ENCODE data around the gene MYO1D.

Gene MYO1D

DNA sequence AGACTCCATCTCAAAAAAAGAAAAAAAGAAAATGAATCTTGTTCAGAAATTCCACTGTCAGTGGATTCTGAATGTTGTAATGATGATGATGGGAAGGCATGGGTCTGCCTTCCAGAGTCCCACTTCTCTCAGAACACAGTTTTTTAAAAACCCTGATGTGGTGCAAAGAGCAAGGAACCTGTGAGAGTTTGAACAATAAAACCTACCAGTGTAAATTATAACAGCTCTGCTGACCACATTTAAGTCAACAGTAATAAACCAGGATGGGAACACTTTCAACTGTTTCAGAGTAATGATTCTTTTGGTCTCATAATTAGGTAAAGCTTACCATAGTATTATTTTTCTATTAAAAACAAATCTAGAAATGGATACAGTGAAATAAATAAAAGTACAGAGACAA is 99.0 kb downstream of the MYO1D start:
- DNase-seq (ENCODE audit: low read depth in 2 of 2) = no peak
- H3K4me3 ChIP-seq (replicated peaks in 1 of 2; ENCODE audit: low read depth in 2 of 2, low read length in 2 of 2) = no peak overlapping the region
- TF ChIP-seq, protein P1, sequence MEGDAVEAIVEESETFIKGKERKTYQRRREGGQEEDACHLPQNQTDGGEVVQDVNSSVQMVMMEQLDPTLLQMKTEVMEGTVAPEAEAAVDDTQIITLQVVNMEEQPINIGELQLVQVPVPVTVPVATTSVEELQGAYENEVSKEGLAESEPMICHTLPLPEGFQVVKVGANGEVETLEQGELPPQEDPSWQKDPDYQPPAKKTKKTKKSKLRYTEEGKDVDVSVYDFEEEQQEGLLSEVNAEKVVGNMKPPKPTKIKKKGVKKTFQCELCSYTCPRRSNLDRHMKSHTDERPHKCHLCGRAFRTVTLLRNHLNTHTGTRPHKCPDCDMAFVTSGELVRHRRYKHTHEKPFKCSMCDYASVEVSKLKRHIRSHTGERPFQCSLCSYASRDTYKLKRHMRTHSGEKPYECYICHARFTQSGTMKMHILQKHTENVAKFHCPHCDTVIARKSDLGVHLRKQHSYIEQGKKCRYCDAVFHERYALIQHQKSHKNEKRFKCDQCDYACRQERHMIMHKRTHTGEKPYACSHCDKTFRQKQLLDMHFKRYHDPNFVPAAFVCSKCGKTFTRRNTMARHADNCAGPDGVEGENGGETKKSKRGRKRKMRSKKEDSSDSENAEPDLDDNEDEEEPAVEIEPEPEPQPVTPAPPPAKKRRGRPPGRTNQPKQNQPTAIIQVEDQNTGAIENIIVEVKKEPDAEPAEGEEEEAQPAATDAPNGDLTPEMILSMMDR (IDR thresholded peaks at IDR 0.05; ENCODE audit: low read depth, low read length) = no peak

DNA sequence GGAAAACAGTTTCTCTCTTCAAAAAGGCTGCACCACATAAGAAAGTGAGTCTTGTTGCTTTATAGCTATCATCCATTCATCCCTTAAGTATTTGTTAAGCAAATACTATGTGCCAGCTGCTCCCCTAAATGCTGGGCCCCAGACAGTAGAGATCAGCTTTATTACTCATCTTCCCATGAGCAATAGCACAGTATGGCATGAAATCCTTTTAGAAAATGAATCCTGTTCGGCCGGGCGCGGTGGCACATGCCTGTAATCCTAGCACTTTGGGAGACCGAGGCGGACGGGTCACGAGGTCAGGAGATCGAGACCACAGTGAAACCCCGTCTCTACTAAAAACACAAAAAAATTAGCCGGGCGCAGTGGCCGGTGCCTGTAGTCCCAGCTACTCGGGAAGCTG is 99.5 kb downstream of the MYO1D start:
- TF ChIP-seq, protein P1 (IDR thresholded peaks at IDR 0.05; ENCODE audit: low read depth, low read length) = no peak
- DNase-seq (ENCODE audit: low read depth in 2 of 2) = peak in 1 of 2 donors; percentile 76

GRCh38 chr17:32774695-32775084 is 102.2 kb downstream of the MYO1D start:
- no peak overlapping the region for H3K4me3 ChIP-seq (replicated peaks in 1 of 2; ENCODE audit: low read depth in 2 of 2, low read length in 2 of 2)
- TF ChIP-seq, protein P1 (IDR thresholded peaks at IDR 0.05; ENCODE audit: low read depth, low read length) = no peak
- DNase-seq (ENCODE audit: low read depth in 2 of 2) = no peak

More for the DNA sequence above, 99.5 kb downstream of the MYO1D start:
- H3K4me3 ChIP-seq (replicated peaks in 1 of 2; ENCODE audit: low read depth in 2 of 2, low read length in 2 of 2) = no peak overlapping the region

DNA sequence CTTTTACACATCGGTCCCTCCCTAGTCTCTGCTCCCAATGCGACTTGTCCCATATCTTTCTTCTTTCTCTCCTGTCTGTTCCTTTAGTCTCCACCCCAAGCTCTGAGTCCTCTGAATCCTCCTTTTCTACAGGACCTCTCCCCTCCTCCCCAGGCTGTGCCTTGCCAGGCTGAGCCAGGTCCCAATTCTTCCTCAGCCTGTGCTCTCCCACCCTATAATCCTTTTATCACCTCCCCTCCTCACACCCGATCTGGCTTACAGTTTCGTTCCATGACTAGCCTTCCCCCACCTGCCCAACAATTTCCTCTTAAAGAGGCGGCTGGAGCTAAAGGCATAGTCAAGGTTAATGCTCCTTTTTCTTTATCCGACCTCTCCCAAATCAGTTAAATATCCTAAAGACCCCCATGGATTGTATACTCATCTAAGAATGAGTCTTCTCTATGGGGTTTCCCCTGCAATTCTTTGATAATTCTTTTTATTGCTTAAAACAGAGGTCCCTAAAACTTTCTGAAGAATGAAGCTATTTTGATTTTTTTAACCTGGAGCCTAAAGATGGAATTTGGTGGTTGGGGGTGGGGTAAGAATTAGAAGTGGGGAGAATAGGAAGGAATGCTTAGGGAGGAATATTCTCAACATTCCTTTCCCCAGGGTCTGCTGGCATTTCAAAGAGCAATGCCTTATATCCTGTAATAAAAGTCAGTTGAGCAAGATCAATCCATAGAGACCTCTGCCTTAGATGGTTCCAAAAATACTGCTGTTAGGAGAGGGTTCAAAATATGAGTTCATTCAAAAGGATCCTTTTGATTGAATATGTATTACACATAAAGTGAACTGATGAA is 102.8 kb downstream of the MYO1D start:
- TF ChIP-seq, protein P1 (IDR thresholded peaks at IDR 0.05; ENCODE audit: low read depth, low read length) = no peak
- no peak for DNase-seq (ENCODE audit: low read depth in 2 of 2)
- H3K4me3 ChIP-seq (replicated peaks in 1 of 2; ENCODE audit: low read depth in 2 of 2, low read length in 2 of 2) = no peak overlapping the region

GRCh38 chr17:32772453-32773025 is 104.4 kb downstream of the MYO1D start:
- DNase-seq (ENCODE audit: low read depth in 2 of 2) = no peak
- no peak overlapping the region for H3K4me3 ChIP-seq (replicated peaks in 1 of 2; ENCODE audit: low read depth in 2 of 2, low read length in 2 of 2)
- TF ChIP-seq, protein P1 (IDR thresholded peaks at IDR 0.05; ENCODE audit: low read depth, low read length) = no peak

- H3K4me3 ChIP-seq (replicated peaks in 1 of 2; ENCODE audit: low read depth in 2 of 2, low read length in 2 of 2) = no peak overlapping the region
- DNase-seq (ENCODE audit: low read depth in 2 of 2) = peak in 1 of 2 donors; percentile 73
- TF ChIP-seq, protein P1 (IDR thresholded peaks at IDR 0.05; ENCODE audit: low read depth, low read length) = no peak
Measured at GRCh38 chr17:32771396-32771795, 105.5 kb downstream of the MYO1D start.
